Measurements from ENCODE around the gene MAMDC2.

Gene MAMDC2

GRCh38 chr9:70168521-70168920 lies 124.9 kb downstream of the MAMDC2 start:
- no peak overlapping the region for H3K27ac ChIP-seq (ENCODE audit: low read depth, low read length)
- no peaks in the 10 kb centered on the region for H3F3A ChIP-seq (ENCODE audit: insufficient read depth)
- H3K9me3 ChIP-seq (ENCODE audit: insufficient read depth, low read length), result no peaks in the 10 kb centered on the region
- H3K79me2 ChIP-seq (ENCODE audit: insufficient read depth, low read length), result no peaks in the 10 kb centered on the region
- H3K9me2 ChIP-seq (replicated peaks; ENCODE audit: insufficient read depth, low read length), result no peaks in the 10 kb centered on the region
- H3K4me3 ChIP-seq (ENCODE audit: insufficient read depth, low read length, poor library complexity, severe bottlenecking), result no peak overlapping the region
- TF ChIP-seq CTCF (IDR thresholded peaks at IDR 0.05; ENCODE audit: insufficient read depth, low read length, poor library complexity, severe bottlenecking), result no peak
- no peak for TF ChIP-seq EZH2phosphoT487 (conservative IDR thresholded peaks at IDR 0.05; ENCODE audit: low read length)
- no peaks in the 10 kb centered on the region for H3K36me3 ChIP-seq (ENCODE audit: low read length)
- H2AFZ ChIP-seq (ENCODE audit: low read depth, low read length, severe bottlenecking), result no peak overlapping the region
- H3K9ac ChIP-seq (ENCODE audit: low read length), result no peak overlapping the region
- no peak overlapping the region for H3K4me2 ChIP-seq (ENCODE audit: low read depth, low read length, poor library complexity, severe bottlenecking)
- H4K20me1 ChIP-seq (ENCODE audit: low read depth, low read length), result no peaks in the 10 kb centered on the region
- H3K27me3 ChIP-seq (ENCODE audit: low read length), result no peaks in the 10 kb centered on the region

- Histone ChIP-seq H3F3A (ENCODE audit: insufficient read depth) (no peaks in the 10 kb centered on the region), H3K4me2 (ENCODE audit: low read depth, low read length, poor library complexity, severe bottlenecking) (no peak overlapping the region)
Observed at GRCh38 chr9:70169222-70169621, 125.6 kb downstream of the MAMDC2 start.

GRCh38 chr9:70170151-70170790 lies 126.6 kb downstream of the MAMDC2 start:
- H3K4me2 ChIP-seq (ENCODE audit: low read depth, low read length, poor library complexity, severe bottlenecking), result no peak overlapping the region

More at GRCh38 chr9:70169222-70169621, 125.6 kb downstream of the MAMDC2 start:
- Histone ChIP-seq H3K9ac (ENCODE audit: low read length) (no peak overlapping the region), H3K9me3 (ENCODE audit: insufficient read depth, low read length) (no peaks in the 10 kb centered on the region), H3K36me3 (ENCODE audit: low read length) (no peaks in the 10 kb centered on the region), H4K20me1 (ENCODE audit: low read depth, low read length) (no peaks in the 10 kb centered on the region), H3K27ac (ENCODE audit: low read depth, low read length) (no peak overlapping the region), H3K27me3 (ENCODE audit: low read length) (no peaks in the 10 kb centered on the region), H3K79me2 (ENCODE audit: insufficient read depth, low read length) (no peaks in the 10 kb centered on the region), H2AFZ (ENCODE audit: low read depth, low read length, severe bottlenecking) (no peak overlapping the region), H3K4me3 (ENCODE audit: insufficient read depth, low read length, poor library complexity, severe bottlenecking) (no peak overlapping the region), H3K9me2 (replicated peaks; ENCODE audit: insufficient read depth, low read length) (no peaks in the 10 kb centered on the region)
- no peak for TF ChIP-seq CTCF (IDR thresholded peaks at IDR 0.05; ENCODE audit: insufficient read depth, low read length, poor library complexity, severe bottlenecking)
- TF ChIP-seq EZH2phosphoT487 (conservative IDR thresholded peaks at IDR 0.05; ENCODE audit: low read length), result no peak

More at GRCh38 chr9:70170151-70170790, 126.6 kb downstream of the MAMDC2 start:
- Histone ChIP-seq H3K9ac (ENCODE audit: low read length) (no peak overlapping the region), H2AFZ (ENCODE audit: low read depth, low read length, severe bottlenecking) (no peak overlapping the region), H3K4me3 (ENCODE audit: insufficient read depth, low read length, poor library complexity, severe bottlenecking) (no peak overlapping the region), H4K20me1 (ENCODE audit: low read depth, low read length) (no peaks in the 10 kb centered on the region), H3K9me3 (ENCODE audit: insufficient read depth, low read length) (no peaks in the 10 kb centered on the region), H3K27ac (ENCODE audit: low read depth, low read length) (no peak overlapping the region), H3F3A (ENCODE audit: insufficient read depth) (no peaks in the 10 kb centered on the region), H3K79me2 (ENCODE audit: insufficient read depth, low read length) (no peaks in the 10 kb centered on the region), H3K36me3 (ENCODE audit: low read length) (no peaks in the 10 kb centered on the region), H3K27me3 (ENCODE audit: low read length) (no peaks in the 10 kb centered on the region), H3K9me2 (replicated peaks; ENCODE audit: insufficient read depth, low read length) (no peaks in the 10 kb centered on the region)
- TF ChIP-seq EZH2phosphoT487 (conservative IDR thresholded peaks at IDR 0.05; ENCODE audit: low read length), result no peak
- no peak for TF ChIP-seq CTCF (IDR thresholded peaks at IDR 0.05; ENCODE audit: insufficient read depth, low read length, poor library complexity, severe bottlenecking)
